DOHH2 (cell line): Measurements from ENCODE around the gene MPPE1.

Experiments
- CTCF ChIP-seq: fragments of 200-600 bp; sonication (generic); IDR thresholded peaks from one replicate; pipeline ENCODE4 v1.5.1; 2014; ENCODE audit warnings: antibody characterized with exemption, mild to moderate bottlenecking, low read depth, low read length; ENCODE audit not compliant: poor library complexity, severe bottlenecking
- EZH2phosphoT487 ChIP-seq: fragments of 200-600 bp; sonication (generic); IDR thresholded peaks from 2 replicates; pipeline ENCODE4 v1.6.1; 2017; ENCODE audit warnings: borderline replicate concordance, mild to moderate bottlenecking, antibody characterized with exemption, low read length, moderate library complexity, mixed read lengths

DNA sequence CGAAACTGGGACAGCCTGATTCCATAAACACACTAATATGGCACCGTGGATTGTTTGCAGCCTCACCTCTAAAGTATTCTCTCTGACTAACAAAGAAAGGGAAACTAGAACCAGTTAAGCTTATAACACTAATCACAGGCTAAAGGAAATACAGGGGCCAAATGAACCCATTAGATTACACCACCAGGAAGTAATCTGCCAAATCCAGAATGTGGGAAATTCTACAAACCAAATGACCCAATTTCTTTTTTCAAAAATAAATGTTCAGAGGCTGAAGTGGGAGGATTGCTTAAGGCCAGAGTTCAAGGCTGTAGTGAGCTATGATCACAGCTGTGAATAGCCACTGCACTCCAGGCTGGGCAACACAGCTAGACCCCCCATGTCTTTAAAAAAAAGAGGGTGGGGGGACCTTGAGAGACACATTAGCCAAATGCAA, 1.5 kb upstream of the MPPE1 start:
- TF ChIP-seq CTCF, result no peak
- no peak for TF ChIP-seq EZH2phosphoT487
